C4-2B (cell line): Measurements from ENCODE around the gene PTPA.

Experiments used
- ZFX ChIP-seq: fragments of 450-650 bp; IDR thresholded peaks from 2 replicates; pipeline ENCODE4 v1.6.1; 2017
- TF ChIP-seq, protein P1 (sequence below): fragments of 450-650 bp; conservative IDR thresholded peaks from 2 replicates; pipeline ENCODE4 v1.5.1; 2017; ENCODE audit warnings: mild to moderate bottlenecking

- TF ChIP-seq, protein P1, sequence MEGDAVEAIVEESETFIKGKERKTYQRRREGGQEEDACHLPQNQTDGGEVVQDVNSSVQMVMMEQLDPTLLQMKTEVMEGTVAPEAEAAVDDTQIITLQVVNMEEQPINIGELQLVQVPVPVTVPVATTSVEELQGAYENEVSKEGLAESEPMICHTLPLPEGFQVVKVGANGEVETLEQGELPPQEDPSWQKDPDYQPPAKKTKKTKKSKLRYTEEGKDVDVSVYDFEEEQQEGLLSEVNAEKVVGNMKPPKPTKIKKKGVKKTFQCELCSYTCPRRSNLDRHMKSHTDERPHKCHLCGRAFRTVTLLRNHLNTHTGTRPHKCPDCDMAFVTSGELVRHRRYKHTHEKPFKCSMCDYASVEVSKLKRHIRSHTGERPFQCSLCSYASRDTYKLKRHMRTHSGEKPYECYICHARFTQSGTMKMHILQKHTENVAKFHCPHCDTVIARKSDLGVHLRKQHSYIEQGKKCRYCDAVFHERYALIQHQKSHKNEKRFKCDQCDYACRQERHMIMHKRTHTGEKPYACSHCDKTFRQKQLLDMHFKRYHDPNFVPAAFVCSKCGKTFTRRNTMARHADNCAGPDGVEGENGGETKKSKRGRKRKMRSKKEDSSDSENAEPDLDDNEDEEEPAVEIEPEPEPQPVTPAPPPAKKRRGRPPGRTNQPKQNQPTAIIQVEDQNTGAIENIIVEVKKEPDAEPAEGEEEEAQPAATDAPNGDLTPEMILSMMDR = no peak
- no peak for TF ChIP-seq ZFX
These were observed 12.9 kb upstream of the PTPA start for GRCh38 chr9:129098328-129098727.
